ENCODE measurements around the gene CTBS. TPM values are rescaled to one million over a fixed set of nuclear protein-coding genes. Genes with fewer than 3 reads are reported as not detected.

Gene CTBS
- total and polyA plus RNA-seq, 2 experiments from 2014 or later, result 4.3 to 5.1 TPM

GRCh38 chr1:84613026-84613425, 38.8 kb upstream of the CTBS start:
- DNase-seq (ENCODE audit: low spot score) (no peak), ATAC-seq (no peak)
- H3K27ac Mint-ChIP-seq, result no peak overlapping the region
- H3K4me2 ChIP-seq, result no peak overlapping the region
- no peaks in the 10 kb centered on the region for H3K9me2 ChIP-seq (ENCODE audit: insufficient read depth)
- peaks cover 18% of the 10 kb centered on the region for H3K36me3 Mint-ChIP-seq (ENCODE audit: low read depth)
- H3K27ac ChIP-seq (ENCODE audit: low read depth), result no peak overlapping the region
- H3K27me3 Mint-ChIP-seq (ENCODE audit: insufficient read depth, low read depth, poor library complexity), result peaks cover 5% of the 10 kb centered on the region
- no peak for TF ChIP-seq EZH2phosphoT487 (IDR thresholded peaks at IDR 0.05; ENCODE audit: unreplicated experiment)
- TF ChIP-seq, protein P1, sequence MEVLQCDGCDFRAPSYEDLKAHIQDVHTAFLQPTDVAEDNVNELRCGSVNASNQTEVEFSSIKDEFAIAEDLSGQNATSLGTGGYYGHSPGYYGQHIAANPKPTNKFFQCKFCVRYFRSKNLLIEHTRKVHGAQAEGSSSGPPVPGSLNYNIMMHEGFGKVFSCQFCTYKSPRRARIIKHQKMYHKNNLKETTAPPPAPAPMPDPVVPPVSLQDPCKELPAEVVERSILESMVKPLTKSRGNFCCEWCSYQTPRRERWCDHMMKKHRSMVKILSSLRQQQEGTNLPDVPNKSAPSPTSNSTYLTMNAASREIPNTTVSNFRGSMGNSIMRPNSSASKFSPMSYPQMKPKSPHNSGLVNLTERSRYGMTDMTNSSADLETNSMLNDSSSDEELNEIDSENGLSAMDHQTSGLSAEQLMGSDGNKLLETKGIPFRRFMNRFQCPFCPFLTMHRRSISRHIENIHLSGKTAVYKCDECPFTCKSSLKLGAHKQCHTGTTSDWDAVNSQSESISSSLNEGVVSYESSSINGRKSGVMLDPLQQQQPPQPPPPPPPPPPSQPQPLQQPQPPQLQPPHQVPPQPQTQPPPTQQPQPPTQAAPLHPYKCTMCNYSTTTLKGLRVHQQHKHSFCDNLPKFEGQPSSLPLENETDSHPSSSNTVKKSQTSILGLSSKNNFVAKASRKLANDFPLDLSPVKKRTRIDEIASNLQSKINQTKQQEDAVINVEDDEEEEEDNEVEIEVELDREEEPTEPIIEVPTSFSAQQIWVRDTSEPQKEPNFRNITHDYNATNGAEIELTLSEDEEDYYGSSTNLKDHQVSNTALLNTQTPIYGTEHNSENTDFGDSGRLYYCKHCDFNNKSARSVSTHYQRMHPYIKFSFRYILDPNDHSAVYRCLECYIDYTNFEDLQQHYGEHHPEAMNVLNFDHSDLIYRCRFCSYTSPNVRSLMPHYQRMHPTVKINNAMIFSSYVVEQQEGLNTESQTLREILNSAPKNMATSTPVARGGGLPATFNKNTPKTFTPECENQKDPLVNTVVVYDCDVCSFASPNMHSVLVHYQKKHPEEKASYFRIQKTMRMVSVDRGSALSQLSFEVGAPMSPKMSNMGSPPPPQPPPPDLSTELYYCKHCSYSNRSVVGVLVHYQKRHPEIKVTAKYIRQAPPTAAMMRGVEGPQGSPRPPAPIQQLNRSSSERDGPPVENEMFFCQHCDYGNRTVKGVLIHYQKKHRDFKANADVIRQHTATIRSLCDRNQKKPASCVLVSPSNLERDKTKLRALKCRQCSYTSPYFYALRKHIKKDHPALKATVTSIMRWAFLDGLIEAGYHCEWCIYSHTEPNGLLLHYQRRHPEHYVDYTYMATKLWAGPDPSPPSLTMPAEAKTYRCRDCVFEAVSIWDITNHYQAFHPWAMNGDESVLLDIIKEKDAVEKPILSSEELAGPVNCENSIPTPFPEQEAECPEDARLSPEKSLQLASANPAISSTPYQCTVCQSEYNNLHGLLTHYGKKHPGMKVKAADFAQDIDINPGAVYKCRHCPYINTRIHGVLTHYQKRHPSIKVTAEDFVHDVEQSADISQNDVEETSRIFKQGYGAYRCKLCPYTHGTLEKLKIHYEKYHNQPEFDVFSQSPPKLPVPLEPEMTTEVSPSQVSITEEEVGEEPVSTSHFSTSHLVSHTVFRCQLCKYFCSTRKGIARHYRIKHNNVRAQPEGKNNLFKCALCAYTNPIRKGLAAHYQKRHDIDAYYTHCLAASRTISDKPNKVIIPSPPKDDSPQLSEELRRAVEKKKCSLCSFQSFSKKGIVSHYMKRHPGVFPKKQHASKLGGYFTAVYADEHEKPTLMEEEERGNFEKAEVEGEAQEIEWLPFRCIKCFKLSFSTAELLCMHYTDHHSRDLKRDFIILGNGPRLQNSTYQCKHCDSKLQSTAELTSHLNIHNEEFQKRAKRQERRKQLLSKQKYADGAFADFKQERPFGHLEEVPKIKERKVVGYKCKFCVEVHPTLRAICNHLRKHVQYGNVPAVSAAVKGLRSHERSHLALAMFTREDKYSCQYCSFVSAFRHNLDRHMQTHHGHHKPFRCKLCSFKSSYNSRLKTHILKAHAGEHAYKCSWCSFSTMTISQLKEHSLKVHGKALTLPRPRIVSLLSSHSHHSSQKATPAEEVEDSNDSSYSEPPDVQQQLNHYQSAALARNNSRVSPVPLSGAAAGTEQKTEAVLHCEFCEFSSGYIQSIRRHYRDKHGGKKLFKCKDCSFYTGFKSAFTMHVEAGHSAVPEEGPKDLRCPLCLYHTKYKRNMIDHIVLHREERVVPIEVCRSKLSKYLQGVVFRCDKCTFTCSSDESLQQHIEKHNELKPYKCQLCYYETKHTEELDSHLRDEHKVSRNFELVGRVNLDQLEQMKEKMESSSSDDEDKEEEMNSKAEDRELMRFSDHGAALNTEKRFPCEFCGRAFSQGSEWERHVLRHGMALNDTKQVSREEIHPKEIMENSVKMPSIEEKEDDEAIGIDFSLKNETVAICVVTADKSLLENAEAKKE (CRISPR knock-in tag; IDR thresholded peaks at IDR 0.05), result no peak
- TF ChIP-seq JUNB (IDR thresholded peaks at IDR 0.05; ENCODE audit: unreplicated experiment), result no peak
- TF ChIP-seq, protein P2, sequence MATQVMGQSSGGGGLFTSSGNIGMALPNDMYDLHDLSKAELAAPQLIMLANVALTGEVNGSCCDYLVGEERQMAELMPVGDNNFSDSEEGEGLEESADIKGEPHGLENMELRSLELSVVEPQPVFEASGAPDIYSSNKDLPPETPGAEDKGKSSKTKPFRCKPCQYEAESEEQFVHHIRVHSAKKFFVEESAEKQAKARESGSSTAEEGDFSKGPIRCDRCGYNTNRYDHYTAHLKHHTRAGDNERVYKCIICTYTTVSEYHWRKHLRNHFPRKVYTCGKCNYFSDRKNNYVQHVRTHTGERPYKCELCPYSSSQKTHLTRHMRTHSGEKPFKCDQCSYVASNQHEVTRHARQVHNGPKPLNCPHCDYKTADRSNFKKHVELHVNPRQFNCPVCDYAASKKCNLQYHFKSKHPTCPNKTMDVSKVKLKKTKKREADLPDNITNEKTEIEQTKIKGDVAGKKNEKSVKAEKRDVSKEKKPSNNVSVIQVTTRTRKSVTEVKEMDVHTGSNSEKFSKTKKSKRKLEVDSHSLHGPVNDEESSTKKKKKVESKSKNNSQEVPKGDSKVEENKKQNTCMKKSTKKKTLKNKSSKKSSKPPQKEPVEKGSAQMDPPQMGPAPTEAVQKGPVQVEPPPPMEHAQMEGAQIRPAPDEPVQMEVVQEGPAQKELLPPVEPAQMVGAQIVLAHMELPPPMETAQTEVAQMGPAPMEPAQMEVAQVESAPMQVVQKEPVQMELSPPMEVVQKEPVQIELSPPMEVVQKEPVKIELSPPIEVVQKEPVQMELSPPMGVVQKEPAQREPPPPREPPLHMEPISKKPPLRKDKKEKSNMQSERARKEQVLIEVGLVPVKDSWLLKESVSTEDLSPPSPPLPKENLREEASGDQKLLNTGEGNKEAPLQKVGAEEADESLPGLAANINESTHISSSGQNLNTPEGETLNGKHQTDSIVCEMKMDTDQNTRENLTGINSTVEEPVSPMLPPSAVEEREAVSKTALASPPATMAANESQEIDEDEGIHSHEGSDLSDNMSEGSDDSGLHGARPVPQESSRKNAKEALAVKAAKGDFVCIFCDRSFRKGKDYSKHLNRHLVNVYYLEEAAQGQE (IDR thresholded peaks at IDR 0.05; ENCODE audit: unreplicated experiment), result no peak
- TF ChIP-seq POLR2AphosphoS5 (IDR thresholded peaks at IDR 0.05; ENCODE audit: low read depth), result no peak
- TF ChIP-seq EZH2 (IDR thresholded peaks at IDR 0.05; ENCODE audit: low read depth, unreplicated experiment), result no peak
- no peak for TF ChIP-seq ETS1 (IDR thresholded peaks at IDR 0.05)
- H3K4me3 Mint-ChIP-seq, result no peak overlapping the region
- no peak overlapping the region for H3K4me3 ChIP-seq
- no peaks in the 10 kb centered on the region for H4K20me1 ChIP-seq (replicated peaks; ENCODE audit: insufficient read depth)
- no peaks in the 10 kb centered on the region for H3K79me2 ChIP-seq (replicated peaks; ENCODE audit: insufficient read depth)
- H2AFZ ChIP-seq, result no peak overlapping the region
- no peaks in the 10 kb centered on the region for H3K4me1 ChIP-seq (ENCODE audit: insufficient read depth)
- no peaks in the 10 kb centered on the region for H3K27me3 ChIP-seq (ENCODE audit: insufficient read depth)
- no peaks in the 10 kb centered on the region; the same call in 1 of the 2 replicates for H3K36me3 ChIP-seq (ENCODE audit: insufficient read depth)
- H3K9me3 Mint-ChIP-seq, result peaks cover 27% of the 10 kb centered on the region
- peaks cover 9% of the 10 kb centered on the region; the same call in 2 of the 3 replicates for H3K4me1 Mint-ChIP-seq
- no peaks in the 10 kb centered on the region for H3F3A ChIP-seq (replicated peaks; ENCODE audit: low read depth)

Data from GM23338 (cell line).